ENCODE results near the gene LRRC49.

Gene LRRC49

GRCh38 chr15:71052356-71052755 lies 159.7 kb downstream of the LRRC49 start:
- peak; percentile 97 for DNase-seq (ENCODE audit: low read depth)
- no peak overlapping the region for H3K4me3 ChIP-seq (ENCODE audit: low read length)
- no peak for TF ChIP-seq CTCF (IDR thresholded peaks at IDR 0.05; ENCODE audit: insufficient read depth, low read depth, low read length, missing control alignments)

GRCh38 chr15:71054286-71054952 lies 161.8 kb downstream of the LRRC49 start:
- H3K4me3 ChIP-seq (ENCODE audit: low read length), result no peak overlapping the region
- TF ChIP-seq CTCF (IDR thresholded peaks at IDR 0.05; ENCODE audit: insufficient read depth, low read depth, low read length, missing control alignments), result no peak
- no peak for DNase-seq (ENCODE audit: low read depth)

GRCh38 chr15:71055461-71055860 lies 162.8 kb downstream of the LRRC49 start:
- H3K4me3 ChIP-seq (ENCODE audit: low read length), result no peak overlapping the region
- peak; percentile 63 for DNase-seq (ENCODE audit: low read depth)
- no peak for TF ChIP-seq CTCF (IDR thresholded peaks at IDR 0.05; ENCODE audit: insufficient read depth, low read depth, low read length, missing control alignments)

- TF ChIP-seq CTCF (IDR thresholded peaks at IDR 0.05; ENCODE audit: insufficient read depth, low read depth, low read length, missing control alignments), result no peak
- no peak overlapping the region for H3K4me3 ChIP-seq (ENCODE audit: low read length)
- peak; percentile 62 for DNase-seq (ENCODE audit: low read depth)
These were observed 163.5 kb downstream of the LRRC49 start for GRCh38 chr15:71056111-71056510.

GRCh38 chr15:71057143-71057542 lies 164.5 kb downstream of the LRRC49 start:
- no peak for TF ChIP-seq CTCF (IDR thresholded peaks at IDR 0.05; ENCODE audit: insufficient read depth, low read depth, low read length, missing control alignments)
- no peak for DNase-seq (ENCODE audit: low read depth)
- no peak overlapping the region for H3K4me3 ChIP-seq (ENCODE audit: low read length)

GRCh38 chr15:71057581-71057980 lies 165.0 kb downstream of the LRRC49 start:
- no peak for DNase-seq (ENCODE audit: low read depth)
- no peak overlapping the region for H3K4me3 ChIP-seq (ENCODE audit: low read length)
- TF ChIP-seq CTCF (IDR thresholded peaks at IDR 0.05; ENCODE audit: insufficient read depth, low read depth, low read length, missing control alignments), result no peak

- no peak overlapping the region for H3K4me3 ChIP-seq (ENCODE audit: low read length)
- DNase-seq (ENCODE audit: low read depth), result no peak
- TF ChIP-seq CTCF (IDR thresholded peaks at IDR 0.05; ENCODE audit: insufficient read depth, low read depth, low read length, missing control alignments), result no peak
These were observed 168.4 kb downstream of the LRRC49 start for GRCh38 chr15:71060983-71061382.

Data from epithelial cell of esophagus (primary cell).